DND-41 (cell line): ENCODE measurements around the gene SARS2.

ENCODE experiments used
- EZH2 ChIP-seq: IDR thresholded peaks from 3 replicates; pipeline ENCODE4 v1.6.1; 2012; ENCODE audit warnings: borderline replicate concordance, low read depth, mild to moderate bottlenecking, moderate library complexity, low read length, inconsistent platforms; ENCODE audit not compliant: severe bottlenecking
- TF ChIP-seq, protein P1 (sequence below): IDR thresholded peaks from 2 replicates; pipeline ENCODE4 v1.5.1; 2012; ENCODE audit warnings: borderline replicate concordance, low read length, moderate library complexity, mild to moderate bottlenecking; ENCODE audit not compliant: poor library complexity, severe bottlenecking; ENCODE audit errors: extremely low read depth

DNA sequence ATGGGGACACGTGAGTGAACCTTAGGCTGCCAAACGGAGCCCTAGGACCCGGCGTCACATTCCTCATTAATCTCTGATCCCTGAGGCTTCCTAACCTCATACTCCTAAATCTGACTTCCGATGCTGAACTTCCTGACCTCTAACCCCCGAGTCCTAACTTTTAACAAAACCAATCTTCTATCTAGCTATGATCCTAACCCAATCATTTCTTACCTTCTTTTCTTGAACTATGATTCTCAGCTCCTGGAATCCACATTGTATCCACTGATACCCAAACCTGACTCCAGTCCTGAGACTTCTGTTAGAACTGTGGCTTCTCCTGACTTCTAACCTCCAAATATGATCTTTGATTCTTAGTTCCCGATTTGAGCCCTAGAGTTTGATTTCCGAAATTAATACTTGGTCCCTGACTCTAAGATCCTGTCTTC is 30.3 kb downstream of the SARS2 start:
- TF ChIP-seq, protein P1, sequence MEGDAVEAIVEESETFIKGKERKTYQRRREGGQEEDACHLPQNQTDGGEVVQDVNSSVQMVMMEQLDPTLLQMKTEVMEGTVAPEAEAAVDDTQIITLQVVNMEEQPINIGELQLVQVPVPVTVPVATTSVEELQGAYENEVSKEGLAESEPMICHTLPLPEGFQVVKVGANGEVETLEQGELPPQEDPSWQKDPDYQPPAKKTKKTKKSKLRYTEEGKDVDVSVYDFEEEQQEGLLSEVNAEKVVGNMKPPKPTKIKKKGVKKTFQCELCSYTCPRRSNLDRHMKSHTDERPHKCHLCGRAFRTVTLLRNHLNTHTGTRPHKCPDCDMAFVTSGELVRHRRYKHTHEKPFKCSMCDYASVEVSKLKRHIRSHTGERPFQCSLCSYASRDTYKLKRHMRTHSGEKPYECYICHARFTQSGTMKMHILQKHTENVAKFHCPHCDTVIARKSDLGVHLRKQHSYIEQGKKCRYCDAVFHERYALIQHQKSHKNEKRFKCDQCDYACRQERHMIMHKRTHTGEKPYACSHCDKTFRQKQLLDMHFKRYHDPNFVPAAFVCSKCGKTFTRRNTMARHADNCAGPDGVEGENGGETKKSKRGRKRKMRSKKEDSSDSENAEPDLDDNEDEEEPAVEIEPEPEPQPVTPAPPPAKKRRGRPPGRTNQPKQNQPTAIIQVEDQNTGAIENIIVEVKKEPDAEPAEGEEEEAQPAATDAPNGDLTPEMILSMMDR: no peak
- TF ChIP-seq EZH2: no peak
